Stimulated activated CD8-positive, alpha-beta memory T cell treated with anti-CD3 and anti-CD28 coated beads, Interleukin-15, amount 100 ng/mL, for 48 hours (primary cell): Measurements from ENCODE around the gene C10orf143.

ENCODE experiments used
- DNase-seq, 2 donors: peaks; one replicate each; pipeline ENCODE4 v3.0.0-alpha.2; 2020; ENCODE audit warnings: low read depth in 2 of 2

The C10orf143 gene

DNA sequence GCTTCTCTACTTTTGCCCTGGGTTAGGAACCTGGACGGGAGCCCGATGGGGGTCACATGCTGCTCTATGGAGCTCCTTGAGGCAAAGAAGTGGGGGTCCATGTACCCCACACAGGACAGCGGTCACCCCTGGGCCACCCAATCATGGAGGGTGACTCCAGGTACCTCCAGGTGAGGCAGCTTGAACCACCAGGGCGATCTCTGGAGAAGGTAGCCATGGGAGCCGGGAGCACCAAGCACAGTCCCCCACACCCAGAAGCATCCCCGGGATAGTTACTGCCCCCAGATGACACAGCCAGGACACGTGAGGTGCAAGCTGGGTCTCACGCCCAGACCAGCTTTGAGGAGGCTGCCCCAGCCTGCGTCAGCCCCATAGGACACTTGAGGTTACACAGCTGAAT lies 58.4 kb downstream of the C10orf143 start:
- no peak for DNase-seq

DNA sequence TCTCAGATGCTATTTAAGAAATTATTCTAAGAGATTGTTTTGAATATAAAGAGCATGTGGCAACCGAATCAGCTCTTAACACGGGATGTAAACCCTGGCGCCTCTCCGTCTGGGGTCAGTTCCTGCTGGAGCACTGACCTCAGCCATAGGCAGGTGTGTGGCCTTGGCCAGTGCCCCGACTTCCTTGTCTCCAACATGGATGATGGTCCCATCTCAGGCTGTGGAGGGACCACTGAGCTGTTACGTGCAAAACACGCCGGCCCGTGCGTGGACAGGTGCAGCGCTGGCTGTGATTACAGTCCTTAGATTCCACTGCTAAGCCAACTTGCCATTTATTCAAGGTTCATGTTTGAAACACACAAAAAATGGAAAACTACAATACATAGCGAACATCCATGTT lies 59.9 kb downstream of the C10orf143 start:
- DNase-seq: no peak

DNA sequence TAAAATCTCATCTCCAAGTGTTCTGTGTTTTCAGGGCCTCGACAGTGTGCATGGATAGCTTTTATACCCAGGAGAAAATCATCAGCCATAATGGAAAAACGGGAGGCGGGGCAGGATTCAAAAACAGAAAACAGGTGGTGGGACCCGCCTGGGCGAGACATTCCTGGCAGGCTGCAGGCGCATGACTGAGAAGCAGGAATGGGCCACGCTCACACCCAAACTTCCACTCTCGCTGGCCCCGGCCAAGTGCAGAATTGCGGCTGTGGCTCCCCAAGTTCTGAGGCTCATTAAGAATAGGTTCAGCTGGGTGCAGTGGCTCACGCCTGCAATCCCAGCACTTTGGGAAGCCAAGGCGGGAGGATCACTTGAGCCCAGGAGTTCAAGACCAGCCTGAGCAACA lies 60.6 kb downstream of the C10orf143 start:
- no peak for DNase-seq

DNA sequence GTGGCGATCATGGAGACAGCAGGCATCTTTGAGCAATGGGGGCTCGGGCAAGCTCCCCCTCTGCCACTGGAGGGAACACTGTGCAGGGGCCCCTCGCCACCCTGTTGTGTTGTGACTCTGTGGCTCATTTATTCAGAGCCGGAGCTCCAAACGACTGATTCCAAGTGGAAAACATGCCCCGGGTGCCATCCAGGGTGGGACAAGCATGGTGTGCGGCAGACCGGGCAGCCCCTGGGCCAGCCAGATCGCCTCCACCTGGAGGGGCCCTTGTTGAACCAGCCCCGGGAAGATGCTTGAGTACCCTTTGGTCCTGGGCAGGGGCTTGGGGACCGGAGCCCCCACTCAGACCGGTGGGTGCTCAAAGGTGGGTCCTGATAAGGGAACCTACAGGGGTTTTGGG lies 61.4 kb downstream of the C10orf143 start:
- DNase-seq: no peak

DNA sequence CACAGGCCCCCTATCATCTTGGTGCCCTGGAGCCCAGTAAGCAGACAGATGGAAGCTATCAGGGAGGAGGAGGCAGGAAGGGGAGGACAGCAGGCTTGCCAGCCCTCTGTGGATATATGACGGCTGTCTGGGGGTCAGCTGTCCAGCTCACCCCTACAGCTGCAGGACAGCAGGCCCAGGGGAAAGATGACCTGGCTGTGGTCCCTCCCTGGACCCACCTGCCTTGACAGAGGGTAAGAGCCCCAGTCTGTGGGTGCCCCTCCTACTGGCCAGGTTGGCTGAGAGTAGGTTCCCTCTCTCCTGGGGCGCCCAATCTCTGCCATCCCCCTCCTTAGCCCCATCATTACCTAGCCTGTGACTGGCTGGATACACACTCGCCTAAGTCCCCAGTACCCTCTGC lies 62.5 kb downstream of the C10orf143 start:
- no peak for DNase-seq

DNA sequence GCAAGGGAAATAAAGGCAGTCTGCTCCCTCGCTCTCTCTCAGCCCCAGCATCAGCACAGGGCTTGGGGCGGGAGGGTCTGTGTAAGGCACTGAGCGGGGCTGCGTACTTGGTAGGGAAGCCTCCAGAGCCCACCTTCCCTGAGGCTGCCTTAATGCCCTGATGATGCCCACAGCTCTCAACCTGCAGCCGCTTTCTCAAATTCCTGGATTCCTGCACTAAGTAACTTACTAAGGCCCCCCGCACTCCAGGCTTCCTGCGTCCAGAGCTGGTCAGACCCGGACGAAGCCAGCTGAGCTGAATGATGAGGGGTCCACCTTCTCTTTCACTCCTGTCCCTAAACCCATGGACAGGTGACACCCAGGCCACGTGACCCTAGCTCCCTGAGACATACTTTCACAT lies 63.3 kb downstream of the C10orf143 start:
- no peak for DNase-seq

DNA sequence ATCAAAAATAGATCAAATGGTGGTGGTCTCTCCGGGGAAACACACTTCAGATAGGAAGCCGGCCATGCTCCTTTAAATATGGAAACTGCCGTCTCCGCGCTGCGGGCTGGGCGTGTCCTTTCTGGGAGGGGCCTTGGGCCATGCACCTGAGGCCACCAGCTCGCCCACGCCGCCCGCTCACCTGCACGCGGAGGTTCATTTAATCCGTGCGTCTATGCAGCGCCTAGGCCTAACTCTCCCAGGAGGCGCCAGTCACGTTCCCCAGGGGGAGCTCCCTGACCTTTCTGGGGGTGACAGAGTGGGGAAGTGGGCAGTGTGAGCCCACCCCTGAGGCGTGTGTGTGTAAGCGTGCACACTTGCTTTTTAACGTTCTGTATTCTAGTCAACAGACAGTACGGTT lies 64.0 kb downstream of the C10orf143 start:
- DNase-seq: no peak

DNA sequence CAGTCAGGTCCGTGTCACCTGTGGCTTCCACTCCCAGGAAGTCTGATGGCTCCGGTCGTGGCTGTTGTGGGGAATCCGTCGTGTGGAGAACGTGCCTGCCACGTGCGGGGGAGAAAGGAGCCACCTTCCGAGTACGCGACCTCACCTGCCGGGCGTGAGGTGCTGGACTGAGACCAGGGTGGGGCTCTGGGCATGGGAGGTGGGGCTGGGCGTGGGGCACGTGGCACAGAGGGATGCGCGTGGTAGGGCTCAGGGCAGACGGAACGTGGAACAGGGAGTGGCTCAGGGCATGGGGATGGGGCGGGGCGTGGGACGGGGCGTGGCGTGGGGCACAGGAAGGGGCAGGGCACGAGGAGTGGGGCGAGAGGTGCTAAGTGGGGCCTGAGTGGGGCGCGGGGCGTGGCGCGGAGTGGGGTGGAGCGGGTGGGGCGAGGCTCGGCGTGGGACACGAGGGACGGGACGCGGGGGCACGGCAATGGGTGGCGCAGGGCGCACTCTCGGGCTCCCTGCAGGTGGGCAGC lies 64.8 kb downstream of the C10orf143 start:
- DNase-seq: no peak

DNA sequence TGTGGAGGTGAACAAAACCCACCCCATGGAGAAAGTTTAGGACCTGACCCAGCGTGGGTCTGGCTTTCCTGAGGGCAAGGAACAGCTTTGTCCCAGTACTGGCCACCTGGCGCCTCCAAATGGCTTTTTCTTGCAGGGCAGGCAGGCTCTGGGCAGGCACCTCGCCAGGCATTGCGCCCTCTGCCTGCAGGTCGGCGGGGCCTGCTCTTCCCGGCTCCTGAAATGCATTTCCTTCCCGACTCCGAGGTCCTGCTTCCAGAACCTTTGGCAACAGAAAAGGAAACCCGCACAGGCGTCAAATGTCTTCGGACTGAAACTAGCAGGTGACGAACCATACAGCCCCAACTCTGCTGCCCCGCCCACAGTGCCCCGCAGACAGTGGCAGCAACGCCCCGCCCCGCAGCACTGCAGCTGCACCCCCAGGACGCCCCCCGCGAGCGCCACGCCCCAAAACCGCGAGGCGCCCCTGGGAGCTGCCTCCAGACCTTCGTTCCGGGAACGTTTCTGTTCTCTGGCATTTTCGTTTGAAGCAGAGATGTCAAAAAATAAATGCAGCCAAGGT lies 65.5 kb downstream of the C10orf143 start:
- DNase-seq: no peak

DNA sequence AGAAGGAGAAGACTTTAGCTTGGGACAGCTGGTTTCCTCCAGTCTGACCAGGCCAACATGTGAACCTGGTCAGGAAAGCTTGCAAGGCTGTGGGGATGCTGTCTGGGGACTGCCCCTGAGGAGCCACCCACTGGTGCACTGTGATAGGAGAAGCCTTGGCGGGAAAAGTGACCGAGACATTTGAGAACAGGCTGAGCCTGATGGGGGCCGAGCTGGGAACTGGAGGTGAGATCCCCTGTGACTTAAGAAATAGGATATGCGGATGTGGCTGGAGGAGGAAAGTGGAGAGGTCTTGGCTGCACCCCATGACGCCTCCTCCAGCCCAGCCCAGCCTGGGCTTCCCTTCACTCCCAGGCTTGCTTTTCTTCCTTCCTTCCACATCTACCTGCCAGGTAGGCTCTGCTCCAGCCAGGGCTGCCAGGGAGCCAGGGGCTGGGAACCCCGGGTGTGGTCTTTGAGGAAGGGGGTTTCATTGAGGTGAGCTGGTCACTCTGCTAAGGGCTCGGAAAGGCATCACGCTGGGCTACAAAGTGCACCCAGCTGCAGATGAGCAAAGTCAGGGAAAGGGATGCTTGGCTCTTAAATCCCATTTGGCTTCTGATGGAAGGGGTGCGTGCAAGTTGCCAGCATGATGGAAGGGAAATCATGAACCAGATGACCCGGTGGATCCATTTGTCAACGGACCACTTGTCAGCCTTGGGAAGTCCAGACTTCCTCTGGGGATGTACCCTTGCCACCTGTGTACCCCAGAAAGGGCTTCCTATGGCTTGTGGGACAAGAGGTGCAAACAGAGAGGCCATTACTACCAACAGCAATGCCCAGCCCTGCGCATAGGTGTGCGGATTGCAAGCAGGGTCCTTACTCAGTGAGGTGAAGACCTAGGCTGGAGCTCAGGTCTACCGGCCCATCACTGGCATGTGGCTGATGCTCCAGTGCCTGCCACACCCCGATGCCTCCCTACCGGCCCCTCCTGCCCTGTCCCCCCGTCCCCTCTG lies 66.3 kb downstream of the C10orf143 start:
- DNase-seq: no peak

DNA sequence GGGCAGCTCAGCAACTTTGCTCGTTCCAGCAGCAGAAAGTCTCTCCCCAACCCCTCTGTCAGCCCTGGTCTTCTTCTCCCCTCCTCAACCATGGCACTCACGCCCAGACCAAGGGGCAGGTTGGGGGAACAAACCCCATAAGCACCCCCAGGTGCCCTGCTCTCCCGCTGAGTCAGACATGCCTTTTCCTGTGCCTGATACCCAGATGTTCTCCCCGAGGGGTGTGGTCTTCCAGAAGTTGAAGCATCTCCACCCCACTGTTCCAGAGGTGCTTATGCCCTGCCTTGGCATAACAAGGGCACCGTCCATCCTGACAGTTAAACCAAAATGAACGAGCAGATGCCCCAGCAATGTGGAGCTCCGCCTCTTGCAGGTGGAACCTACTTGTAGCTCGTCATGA lies 67.1 kb downstream of the C10orf143 start:
- no peak for DNase-seq

DNA sequence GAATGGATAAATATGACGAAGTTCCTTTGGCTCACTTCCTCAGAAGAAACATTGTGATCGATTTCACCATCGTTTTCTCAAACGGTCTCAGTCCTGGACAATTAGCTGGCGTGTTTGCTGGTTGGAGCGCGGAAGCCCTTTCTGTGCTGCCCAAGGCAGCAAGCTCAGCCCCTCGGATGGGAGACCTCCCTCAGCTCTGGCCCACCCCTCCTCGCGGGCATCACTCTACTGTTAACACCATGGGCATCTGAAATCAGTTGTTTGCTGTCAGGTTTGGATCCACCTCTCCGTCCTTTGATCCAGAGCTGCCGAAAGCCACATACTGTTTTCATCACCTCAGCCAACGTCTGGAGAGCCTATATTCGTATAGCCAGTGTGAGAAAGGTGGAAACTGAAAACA lies 68.2 kb downstream of the C10orf143 start:
- no peak for DNase-seq

DNA sequence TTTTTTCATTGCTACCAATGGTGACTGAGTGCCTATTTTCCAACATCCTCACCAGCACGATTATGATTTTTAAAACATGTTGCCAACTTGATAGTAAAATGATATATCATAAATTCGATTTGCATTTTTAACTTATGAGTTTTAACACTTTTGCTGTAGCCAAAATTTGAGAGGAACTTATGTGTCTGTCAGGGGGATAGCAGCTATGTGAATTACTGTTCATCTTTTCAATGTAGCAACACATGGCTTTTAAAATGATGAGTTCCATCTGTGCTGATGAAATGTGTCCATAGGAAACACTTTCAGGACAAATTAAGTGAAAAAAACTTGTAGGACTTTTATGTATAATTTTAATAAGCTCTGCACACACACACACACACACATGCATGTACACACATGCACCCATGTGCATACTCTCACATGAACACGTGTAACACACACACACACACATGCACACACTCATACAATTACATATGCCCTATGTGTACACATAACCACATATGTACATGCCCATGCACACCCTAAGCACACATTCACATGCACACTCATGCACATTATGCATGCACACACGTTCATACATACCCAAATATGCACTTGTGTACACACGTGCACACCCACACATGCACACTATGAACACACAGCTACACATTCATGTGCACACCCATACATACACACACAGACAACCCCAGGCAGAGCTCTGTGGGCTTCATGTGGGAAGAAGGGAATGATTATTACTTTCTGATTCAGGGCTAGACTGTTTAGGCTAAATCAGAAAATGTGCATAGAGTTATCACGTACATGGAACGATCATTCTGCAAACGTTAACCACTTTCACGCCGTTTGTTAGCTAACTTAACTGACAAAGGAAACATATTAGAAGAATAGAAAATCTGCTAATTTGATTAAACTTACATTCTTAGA lies 68.9 kb downstream of the C10orf143 start:
- DNase-seq: no peak

DNA sequence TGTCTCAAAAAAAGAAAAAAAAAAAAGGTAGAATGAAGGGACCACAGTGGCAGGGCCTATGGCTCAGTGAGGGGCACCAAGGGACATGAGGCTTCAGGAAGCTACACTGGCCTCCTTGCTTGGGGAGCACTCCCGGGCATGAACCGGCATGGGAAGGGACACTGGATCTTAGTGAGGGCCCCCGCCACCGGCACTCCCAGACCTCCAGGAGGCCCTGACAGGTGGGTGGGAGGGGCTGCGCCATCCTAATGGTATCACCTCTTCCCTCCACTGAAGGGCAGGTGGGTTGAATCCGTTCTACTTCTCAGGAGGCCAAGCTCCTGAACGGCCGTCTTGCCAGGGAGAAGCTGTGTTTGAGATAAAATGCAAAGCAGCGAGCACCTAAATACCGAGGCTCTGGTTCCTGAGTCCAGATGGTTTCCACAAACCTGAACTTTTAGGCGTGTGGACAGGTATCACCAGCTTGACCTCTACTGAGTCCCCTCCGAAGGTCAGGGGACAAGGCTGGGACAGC lies 69.8 kb downstream of the C10orf143 start:
- no peak for DNase-seq

DNA sequence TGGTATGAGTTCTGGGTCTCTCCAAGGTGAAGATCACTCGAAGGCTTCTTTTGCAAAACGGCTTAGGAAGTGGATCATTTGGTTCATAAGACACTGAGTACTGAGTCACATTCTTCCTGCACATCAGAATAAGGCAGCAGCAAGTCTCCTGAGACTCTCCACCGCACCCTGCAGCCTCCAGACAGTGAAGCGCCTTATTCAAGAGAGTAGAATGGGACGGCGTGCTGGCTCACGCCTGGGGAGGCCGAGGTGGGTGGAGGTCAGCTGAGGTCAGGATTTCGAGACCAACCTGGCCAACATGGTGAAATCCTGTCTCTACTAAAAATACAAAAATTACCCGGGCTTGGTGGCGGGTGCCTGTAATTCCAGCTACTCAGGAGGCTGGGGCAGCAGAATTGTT lies 70.3 kb downstream of the C10orf143 start:
- DNase-seq: no peak

DNA sequence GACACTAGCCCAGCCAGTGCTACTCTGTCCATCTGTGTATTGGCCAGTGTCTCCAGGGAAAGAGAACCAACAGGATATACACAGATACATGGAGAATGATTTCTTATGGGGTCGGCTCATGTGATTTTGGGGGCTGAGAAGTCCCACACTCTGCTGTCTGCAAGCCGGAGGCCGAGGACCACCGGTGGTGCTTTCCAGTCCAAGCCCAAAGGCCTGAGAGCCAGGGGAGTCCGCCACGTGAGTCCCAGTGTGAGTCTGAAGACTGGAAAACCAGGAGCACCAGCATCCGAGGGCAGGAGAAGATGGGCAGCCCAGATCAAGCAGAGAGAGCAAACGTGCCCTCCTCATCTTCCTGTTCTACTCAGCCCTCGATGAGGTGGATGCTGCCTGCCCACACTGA lies 71.5 kb downstream of the C10orf143 start:
- DNase-seq: no peak

DNA sequence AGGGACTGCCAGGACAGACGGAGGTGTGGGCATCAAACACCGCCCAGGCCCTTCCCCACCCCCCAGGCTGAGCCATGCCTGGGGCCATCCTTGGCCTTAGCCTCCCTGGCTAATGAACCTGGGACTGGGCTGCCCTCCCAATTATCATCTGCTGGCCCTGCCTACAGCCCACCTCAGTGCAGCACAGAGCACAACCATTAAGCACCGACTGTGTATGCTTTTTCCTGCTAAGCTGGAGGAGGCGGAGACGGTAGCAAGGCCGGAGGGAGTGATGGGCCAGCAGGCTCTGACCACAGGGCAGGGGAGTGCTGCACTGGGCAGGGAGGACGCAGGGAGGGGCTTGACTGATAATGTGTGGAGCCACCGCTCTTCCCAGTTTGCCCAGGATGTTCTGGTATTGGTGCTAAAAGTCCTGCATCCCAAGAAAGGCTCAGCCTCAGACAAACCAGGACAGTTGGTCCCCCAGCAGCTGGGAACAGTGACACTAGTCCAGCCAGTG lies 72.0 kb downstream of the C10orf143 start:
- DNase-seq: no peak

DNA sequence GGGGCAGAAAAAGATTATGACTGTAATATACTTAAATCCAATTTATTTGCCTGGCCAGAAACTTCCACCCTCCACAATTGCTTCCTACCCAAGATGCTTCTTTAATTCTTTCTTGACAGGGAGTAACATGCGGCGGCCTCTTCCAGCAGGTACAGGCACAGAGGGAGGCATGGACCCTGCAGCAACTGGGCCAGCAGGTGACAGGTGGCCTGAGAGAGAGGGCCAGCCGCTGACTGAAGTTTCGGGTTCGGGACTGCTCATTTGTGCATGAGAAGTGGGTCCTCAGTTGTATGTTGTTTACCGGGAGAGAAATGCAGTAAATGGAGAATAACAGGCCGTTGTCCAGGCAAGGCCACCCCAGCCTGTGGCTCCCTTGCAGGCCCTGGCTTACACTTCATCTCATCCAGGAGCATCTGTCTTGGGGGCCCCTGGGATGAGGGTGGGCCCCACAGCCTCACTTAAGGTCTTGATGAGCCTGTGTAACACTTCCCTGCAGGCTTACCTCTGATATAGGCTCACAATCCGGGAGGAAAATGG lies 72.5 kb downstream of the C10orf143 start:
- no peak for DNase-seq

DNA sequence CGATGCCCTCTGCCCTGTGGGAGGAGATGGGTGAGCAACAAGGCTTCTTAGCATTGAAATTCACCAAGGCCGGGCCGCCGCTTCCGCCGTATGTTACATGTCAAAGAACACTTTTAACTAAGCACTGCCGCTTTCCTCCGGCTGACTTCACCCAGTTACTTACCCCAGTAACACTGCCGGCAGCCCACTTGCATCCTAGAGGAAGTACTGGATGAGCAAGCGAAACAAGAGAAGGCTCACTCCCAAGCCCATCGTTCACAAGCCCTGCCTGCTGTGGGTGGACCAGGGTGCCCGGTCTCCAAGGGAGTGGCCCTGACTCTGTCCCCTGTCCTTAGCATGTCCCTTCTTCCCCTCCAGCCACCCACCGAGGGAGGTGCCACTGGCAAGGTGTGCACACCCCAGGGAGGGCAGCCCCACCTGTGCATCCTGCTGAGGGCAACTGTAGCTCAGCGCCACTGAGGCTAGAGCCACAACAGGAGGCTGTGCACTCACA lies 73.4 kb downstream of the C10orf143 start:
- no peak for DNase-seq

DNA sequence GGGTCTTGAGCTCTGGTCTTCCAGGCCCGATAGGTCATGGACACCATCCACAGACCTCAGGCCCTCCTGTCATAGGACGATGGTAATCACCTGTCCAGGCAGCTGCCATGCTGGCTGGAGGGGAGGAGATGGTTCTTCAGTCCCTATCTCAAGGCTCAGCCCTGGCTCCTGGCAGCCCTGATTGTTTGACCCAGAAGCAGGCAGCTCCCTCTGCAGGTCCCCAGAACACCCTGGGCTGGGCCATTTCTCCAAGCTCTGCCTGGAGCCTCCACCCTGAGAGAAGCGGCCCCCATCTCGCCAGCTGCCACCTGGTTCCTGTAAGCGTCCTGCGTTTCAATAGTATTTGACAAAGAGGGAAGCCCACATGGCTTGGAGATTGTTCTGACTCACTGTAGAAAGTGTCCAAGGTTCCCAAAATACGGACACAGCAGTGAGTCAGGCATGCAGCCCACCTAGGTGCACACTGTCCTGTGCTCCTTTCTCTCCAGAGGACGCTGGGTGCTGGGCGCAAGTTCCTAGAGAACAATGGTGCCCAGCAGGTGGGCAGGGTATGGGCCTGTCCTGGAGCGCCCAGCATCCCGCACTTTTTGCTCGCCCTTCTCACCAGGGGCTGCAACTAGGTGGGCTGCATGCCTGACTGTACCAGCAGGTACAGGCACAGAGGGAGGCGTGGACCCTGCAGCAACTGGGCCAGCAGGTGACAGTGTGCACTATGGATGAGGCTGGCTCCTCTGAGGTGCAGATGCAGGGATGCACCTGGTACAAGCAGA lies 74.1 kb downstream of the C10orf143 start:
- no peak for DNase-seq
